IMR-90 (cell line): ENCODE data around the gene TGFBI. TPM values are rescaled to one million over a fixed set of nuclear protein-coding genes. Genes with fewer than 3 reads are reported as not detected.

Source experiments
- ATAC-seq: fragments of 200-7000 bp; cut with Tn5 transposase; 2 replicates; pipeline ENCODE4 v1.9.1; 2020; ENCODE audit warnings: low read depth, mild to moderate bottlenecking, moderate library complexity
- BruUV-seq: library from RNA; stranded (reverse); fragments of 400-500 nt; replicated peaks from 2 replicates; lab custom pipeline; 2021; lab: Mats Ljungman, UMichigan
- CTCF ChIA-PET: fragments of 300-600 bp; formaldehyde crosslinking; extraction: SDS; loops from one replicate; lab custom pipeline; 2021; ENCODE audit warnings: antibody characterized with exemption; lab: Yijun Ruan, JAX
- POLR2A ChIA-PET: fragments of 300-600 bp; sonication (Branson Sonifier 250); formaldehyde crosslinking; loops from one replicate; lab custom pipeline; 2022; ENCODE audit warnings: antibody characterized with exemption; ENCODE audit not compliant: unreplicated experiment; lab: Charles Lee
- DNase-seq: peaks from one replicate; pipeline ENCODE4 v3.0.0; 2013
- H2AFZ ChIP-seq: replicated peaks from 2 replicates; pipeline ENCODE3; 2013; ENCODE audit warnings: low read length, mild to moderate bottlenecking; ENCODE audit not compliant: poor library complexity
- H2AK5ac ChIP-seq: 2 replicates; pipeline ENCODE4 v1.6.1; 2013; ENCODE audit warnings: low read depth, low read length, inconsistent platforms
- H2AK9ac ChIP-seq: replicated peaks from 2 replicates; pipeline ENCODE3; 2013; ENCODE audit warnings: mild to moderate bottlenecking, low read depth, low read length, moderate library complexity; ENCODE audit not compliant: poor library complexity
- H2BK120ac ChIP-seq: 2 replicates; pipeline ENCODE4 v1.6.1; 2013; ENCODE audit warnings: low read depth, low read length, inconsistent platforms
- H2BK15ac ChIP-seq: 3 replicates; pipeline ENCODE4 v1.6.1; 2013; ENCODE audit warnings: low read depth, low read length, inconsistent platforms
- H2BK20ac ChIP-seq: 2 replicates; pipeline ENCODE4 v1.6.1; 2013; ENCODE audit warnings: low read depth, mild to moderate bottlenecking, inconsistent platforms, low read length, moderate library complexity
- H2BK5ac ChIP-seq: 2 replicates; pipeline ENCODE4 v1.6.1; 2013; ENCODE audit warnings: mild to moderate bottlenecking, low read depth, low read length, inconsistent platforms; ENCODE audit not compliant: poor library complexity, severe bottlenecking
- H3K14ac ChIP-seq: replicated peaks from 2 replicates; pipeline ENCODE4 v1.6.1; 2013; ENCODE audit warnings: low read depth, low read length, inconsistent platforms
- H3K18ac ChIP-seq: 2 replicates; pipeline ENCODE4 v1.6.1; 2013; ENCODE audit warnings: low read depth, low read length, control low read depth
- H3K23ac ChIP-seq: 2 replicates; pipeline ENCODE4 v1.6.1; 2013; ENCODE audit warnings: low read depth, low read length, inconsistent platforms
- H3K27ac ChIP-seq: 2 replicates; pipeline ENCODE4 v1.5.1; 2013; ENCODE audit warnings: mild to moderate bottlenecking, control low read depth, low read length; ENCODE audit not compliant: insufficient read depth
- H3K27me3 ChIP-seq: 2 replicates; pipeline ENCODE4 v1.6.1; 2013; ENCODE audit warnings: low read length; ENCODE audit not compliant: control insufficient read depth, insufficient read depth
- H3K36me3 ChIP-seq: 2 replicates; pipeline ENCODE4 v1.6.1; 2013; ENCODE audit warnings: low read length, mixed read lengths; ENCODE audit not compliant: control insufficient read depth, insufficient read depth
- H3K4ac ChIP-seq: 2 replicates; pipeline ENCODE4 v1.6.1; 2013; ENCODE audit warnings: low read depth, low read length, inconsistent platforms
- H3K4me1 ChIP-seq: 2 replicates; pipeline ENCODE4 v1.6.1; 2013; ENCODE audit warnings: low read length, mixed read lengths; ENCODE audit not compliant: control insufficient read depth, insufficient read depth
- H3K4me2 ChIP-seq: 2 replicates; pipeline ENCODE4 v1.6.1; 2013; ENCODE audit warnings: low read depth, mild to moderate bottlenecking, control low read depth, low read length, moderate library complexity
- H3K4me3 ChIP-seq: 2 replicates; pipeline ENCODE4 v1.5.1; 2013; ENCODE audit warnings: low read depth, mild to moderate bottlenecking, control low read depth, low read length, moderate library complexity; ENCODE audit not compliant: insufficient read depth
- H3K56ac ChIP-seq: 2 replicates; pipeline ENCODE4 v1.6.1; 2013; ENCODE audit warnings: low read length, inconsistent platforms; ENCODE audit not compliant: insufficient read depth; ENCODE audit errors: extremely low read depth
- H3K79me1 ChIP-seq, 2 experiments: 2 replicates each; pipeline ENCODE4 v1.6.1; 2013; ENCODE audit warnings: low read length in 2 of 2, inconsistent platforms in 1 of 2, low read depth in 1 of 2
- H3K9ac ChIP-seq: 2 replicates; pipeline ENCODE4 v1.6.1; 2013; ENCODE audit warnings: low read depth, low read length, control low read depth
- H3K9me1 ChIP-seq: 2 replicates; pipeline ENCODE4 v1.6.1; 2013; ENCODE audit warnings: low read length, inconsistent platforms; ENCODE audit not compliant: insufficient read depth
- H3K9me3 ChIP-seq: 2 replicates; pipeline ENCODE4 v1.6.1; 2013; ENCODE audit warnings: low read length; ENCODE audit not compliant: control insufficient read depth, insufficient read depth
- H4K20me1 ChIP-seq: 2 replicates; pipeline ENCODE4 v1.6.1; 2013; ENCODE audit warnings: low read length, inconsistent platforms; ENCODE audit not compliant: insufficient read depth
- H4K5ac ChIP-seq: 2 replicates; pipeline ENCODE4 v1.6.1; 2013; ENCODE audit warnings: mild to moderate bottlenecking, low read depth, low read length, control low read depth
- H4K8ac ChIP-seq, 2 experiments: 2 replicates each; pipeline ENCODE4 v1.6.1; 2013; ENCODE audit warnings: low read depth in 2 of 2, low read length in 2 of 2, control low read depth in 1 of 2, inconsistent platforms in 1 of 2
- H4K91ac ChIP-seq: 2 replicates; pipeline ENCODE4 v1.6.1; 2013; ENCODE audit warnings: low read depth, low read length, inconsistent platforms; ENCODE audit not compliant: insufficient read depth
- CHD1 ChIP-seq: IDR thresholded peaks from 2 replicates; pipeline ENCODE4 v1.6.1; 2012; ENCODE audit warnings: low read depth, low read length, improper control_type of control experiment
- POLR2A ChIP-seq: IDR thresholded peaks from 2 replicates; pipeline ENCODE4 v1.6.1; 2012; ENCODE audit warnings: mild to moderate bottlenecking, low read depth, low read length
- WGBS, 2 experiments: methylation state at CpG; one replicate each; pipeline versions ENCODE4 v1.1.5 to v1.1.7; 2013; ENCODE audit warnings: missing lambda C conversion rate in 2 of 2; ENCODE audit not compliant: insufficient read length in 1 of 2; ENCODE audit errors: extremely low coverage in 2 of 2; 5-methylcytosine and 5-hydroxymethylcytosine counted together
- dilution Hi-C: fragments of 300-500 bp; cut with HindIII; formaldehyde crosslinking; loops from one replicate; pipeline ENCODE4 v1.14.3; 2018; ENCODE audit warnings: low sequenced_read_pairs; ENCODE audit not compliant: unreplicated experiment
- in situ Hi-C: fragments of 300-500 bp; cut with MboI; formaldehyde crosslinking; loops from 3 replicates; pipeline ENCODE4 v1.14.3; 2019; ENCODE audit warnings: low sequenced_read_pairs, inconsistent platforms, mixed read lengths
- intact Hi-C: fragments of 100-400 bp; cut with micrococcal nuclease; formaldehyde crosslinking; loops from 2 replicates; pipeline ENCODE4 v1.10.0; 2022
- polyA plus RNA-seq, 3 experiments: library from polyadenylated mRNA; depleted of rRNA; stranded (reverse); fragments of >200 nt; gene quantifications; 2 replicates each; pipeline ENCODE4 v1.2.3, GENCODE V29; 2012; ENCODE audit warnings: low replicate concordance in 1 of 3
- total RNA-seq: library from RNA; depleted of rRNA; stranded (reverse); fragments of >200 nt; gene quantifications from 2 replicates; pipeline ENCODE4 v1.2.3, GENCODE V29; 2012

Gene TGFBI
- total and polyA plus RNA-seq, 2 of the 4 experiments (the other 2 are of a cell fraction) = 618 to 1,551 TPM

- H2BK120ac ChIP-seq = peak overlapping the region; percentile 22
- no peak overlapping the region for H2AK9ac ChIP-seq
- peak overlapping the region; percentile 26 for H3K56ac ChIP-seq
- H3K27ac ChIP-seq = peak overlapping the region; percentile 89
- H3K14ac ChIP-seq = peak overlapping the region; percentile 97
- no peaks in the 10 kb centered on the region for H3K9me3 ChIP-seq
- peak overlapping the region; percentile 98 for H3K4ac ChIP-seq
- DNase-seq (no peak), ATAC-seq (no peak)
- peak overlapping the region; percentile 40 to 84 for H4K8ac ChIP-seq
- H2BK20ac ChIP-seq = no peak overlapping the region; the same call in 1 of the 2 replicates
- intact Hi-C loops = no loop called here
- peak overlapping the region; percentile 99 for H3K9ac ChIP-seq
- peaks cover 25% of the 10 kb centered on the region for H3K4me1 ChIP-seq
- peak overlapping the region; percentile 88 for H2BK5ac ChIP-seq
- peak; percentile 37; the same call in 1 of the 2 replicates for TF ChIP-seq POLR2A
- TF ChIP-seq CHD1 = no peak
- H3K4me2 ChIP-seq = peak overlapping the region; percentile 98
- dilution Hi-C loops = no loop called here
- peak overlapping the region; percentile 18; the same call in 1 of the 3 replicates for H2BK15ac ChIP-seq
- H3K18ac ChIP-seq = peak overlapping the region; percentile 89
- no TSS peak for BruUV-seq
- peak overlapping the region; percentile 92 for H3K4me3 ChIP-seq
- H4K5ac ChIP-seq = peak overlapping the region; percentile 65
- in situ Hi-C loops = no loop called here
- ChIA-PET POLR2A (interaction anchor here (1.0 to 1.1 kb wide), 2 partner anchors 9 to 94 kb away, joined by 3 to 14 read pairs; no protein-coding TSS in a partner anchor), CTCF (interaction anchor here (1.5 kb wide), 1 partner anchor 86 kb away, joined by 6 read pairs; no protein-coding TSS in a partner anchor)
- H2AK5ac ChIP-seq = peak overlapping the region; percentile 90
- peak overlapping the region; percentile 98 for H3K23ac ChIP-seq
- peaks cover 34% of the 10 kb centered on the region for H3K9me1 ChIP-seq
- peaks cover 29 to 78% of the 10 kb centered on the region in 2 experiments for H3K79me1 ChIP-seq
- no peak overlapping the region for H2AFZ ChIP-seq
- peak overlapping the region; percentile 95 for H4K91ac ChIP-seq
- no peaks in the 10 kb centered on the region for H3K27me3 ChIP-seq
- WGBS, 2 experiments = 50% methylated on average over 2 of the region's 8 CpGs; no CpG with 5 or more reads in 1 of the 2 experiments
- peaks cover 40% of the 10 kb centered on the region for H4K20me1 ChIP-seq
- H3K36me3 ChIP-seq = peaks cover 55% of the 10 kb centered on the region
Observed at GRCh38 chr5:136030956-136031611, 2.3 kb downstream of the TGFBI start.
